GM19238 (cell line): ENCODE results near the gene PGS1.

Source experiments
- DNase-seq: peaks from one replicate; pipeline ENCODE4 v3.0.0; 2011; ENCODE audit warnings: low spot score; ENCODE audit not compliant: insufficient read length

The PGS1 gene

DNA sequence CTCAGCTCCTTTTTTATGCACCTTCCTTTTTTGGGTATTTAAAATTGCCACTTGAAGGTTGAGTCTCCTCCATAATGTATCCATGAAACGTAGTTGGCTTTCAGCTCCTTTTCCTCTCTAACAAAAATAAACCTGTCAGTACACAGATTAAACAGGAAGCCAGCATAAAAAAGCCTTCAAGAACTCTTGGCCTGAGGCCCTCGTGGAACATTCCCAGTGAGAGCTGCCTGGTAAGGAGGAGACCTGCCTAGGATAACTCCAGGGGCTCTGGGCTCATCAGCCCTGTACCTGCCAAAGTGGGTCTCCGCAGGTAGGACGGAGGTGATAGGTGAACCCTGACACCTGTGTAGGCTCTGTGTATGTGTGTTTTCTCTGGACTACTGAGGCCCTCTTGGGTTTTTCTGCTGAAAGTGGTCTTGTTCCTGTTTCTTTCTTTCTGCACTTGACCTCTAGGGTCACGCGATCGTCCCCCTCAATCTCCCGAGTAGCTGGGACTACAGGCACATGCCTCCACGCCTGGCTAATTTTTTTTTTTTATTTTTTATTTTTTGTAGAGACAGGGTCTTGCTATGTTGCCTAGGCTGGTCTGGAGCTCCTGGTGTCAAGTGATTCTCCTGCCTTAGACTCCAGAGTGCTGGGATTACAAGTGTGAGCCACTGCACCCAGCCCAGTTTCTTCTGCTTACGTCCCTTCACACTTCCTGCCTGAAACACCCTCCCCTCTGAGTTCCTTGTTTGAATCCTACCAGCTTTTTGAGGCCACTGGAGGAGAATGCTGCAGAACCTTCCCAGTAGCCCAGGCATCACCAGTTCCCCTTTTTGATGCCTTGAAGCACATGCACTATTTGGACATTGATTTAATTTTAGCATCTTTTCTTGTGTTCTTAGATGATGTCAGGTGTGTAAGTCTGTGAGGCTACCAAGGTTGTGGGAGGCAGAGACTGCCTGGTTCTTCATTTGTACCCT, 9.8 kb downstream of the PGS1 start:
- DNase-seq: peak; percentile 46

DNA sequence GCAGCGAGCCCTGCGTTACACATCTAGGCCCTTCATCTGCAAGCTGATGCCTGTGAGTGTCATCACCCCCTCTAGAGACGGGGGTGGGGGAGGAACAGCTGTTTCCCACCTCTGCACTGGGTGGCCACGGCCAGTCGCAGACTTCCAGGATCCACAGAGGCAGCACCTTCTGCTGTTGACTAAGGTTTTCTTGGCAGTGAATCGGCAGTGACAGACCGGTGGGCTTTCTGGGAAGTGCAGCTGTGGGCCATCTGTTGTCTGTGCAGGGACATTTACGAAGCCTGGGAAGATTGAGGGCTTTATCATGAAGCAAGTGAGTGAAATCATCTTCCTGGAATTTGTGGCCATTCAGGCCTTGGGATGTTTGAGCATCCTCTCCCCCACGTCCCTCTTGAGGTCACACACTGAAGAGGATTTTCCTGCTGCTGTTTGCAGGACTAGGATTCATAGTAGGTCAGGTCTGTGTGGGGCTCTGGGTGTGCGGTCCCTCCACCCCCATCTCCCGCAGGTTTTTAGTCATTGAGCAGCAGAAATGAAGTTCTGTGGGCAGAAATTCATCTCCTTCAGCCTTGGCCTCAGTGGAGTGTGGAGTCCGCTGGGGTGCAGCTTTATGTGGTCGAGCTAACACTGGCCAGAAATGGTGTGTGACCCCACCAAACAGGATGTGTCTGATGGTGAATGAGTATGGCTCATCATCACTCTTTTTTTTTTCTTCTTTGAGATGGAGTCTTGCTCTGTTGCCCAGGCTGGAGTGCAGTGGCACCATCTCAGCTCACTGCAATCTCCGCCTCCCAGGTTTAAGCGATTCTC, 12.0 kb downstream of the PGS1 start:
- DNase-seq: no peak

DNA sequence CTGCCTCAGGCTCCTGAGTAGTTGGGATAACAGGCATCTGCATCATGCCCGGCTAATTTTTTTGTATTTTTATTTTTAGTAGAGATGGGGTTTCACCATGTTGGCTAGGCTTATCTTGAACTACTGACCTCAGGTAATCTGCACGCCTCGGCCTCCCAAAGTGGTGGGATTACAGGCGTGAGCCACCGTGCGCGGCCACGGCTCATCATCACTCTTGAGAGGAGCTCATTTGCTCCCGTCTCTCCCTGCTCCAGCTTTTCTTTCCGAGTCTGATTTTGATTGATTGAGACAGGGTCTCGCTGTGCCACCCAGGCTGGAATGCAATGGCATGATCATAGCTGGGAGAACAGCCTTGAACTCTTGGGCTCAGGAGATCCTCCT, 12.6 kb downstream of the PGS1 start:
- DNase-seq: no peak

DNA sequence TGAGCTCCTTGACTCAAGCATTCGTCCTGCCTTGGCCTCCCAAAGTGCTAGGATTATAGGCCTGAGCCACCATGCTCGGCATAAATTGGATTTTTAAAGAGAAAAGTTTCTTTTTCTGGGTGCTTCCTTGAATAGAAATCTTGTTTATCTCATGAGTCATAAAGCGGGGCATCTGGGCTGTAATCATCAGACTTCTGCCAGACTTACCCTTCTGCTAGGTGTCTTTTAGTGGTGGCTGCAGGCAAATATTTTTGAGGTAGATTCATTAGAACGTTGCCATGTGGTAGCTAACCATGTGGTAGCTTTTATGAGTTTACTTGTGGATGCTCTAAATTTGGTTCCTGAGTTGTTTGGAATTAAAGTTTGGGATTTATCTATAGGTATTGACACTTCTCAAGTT, 13.4 kb downstream of the PGS1 start:
- DNase-seq: no peak

DNA sequence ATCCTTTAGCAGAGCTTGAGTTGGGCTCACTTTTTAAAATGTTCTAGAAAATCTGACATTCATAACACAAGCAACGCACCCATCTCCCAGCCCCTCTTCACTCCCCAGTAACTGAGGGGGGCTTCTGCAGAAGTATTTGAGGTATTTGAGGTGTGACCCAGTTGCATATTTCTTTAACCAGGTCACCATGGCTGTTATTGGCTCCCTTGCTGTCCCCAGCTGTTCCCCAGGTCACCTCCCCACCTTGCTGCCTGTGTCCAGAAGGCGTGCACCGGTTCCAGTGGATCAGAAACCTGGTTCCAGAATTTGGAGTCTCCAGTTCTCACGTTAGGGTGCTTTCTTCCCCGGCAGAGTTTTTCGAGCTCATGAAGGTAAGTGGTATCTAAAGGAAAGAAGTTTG, 13.8 kb downstream of the PGS1 start:
- DNase-seq: no peak

DNA sequence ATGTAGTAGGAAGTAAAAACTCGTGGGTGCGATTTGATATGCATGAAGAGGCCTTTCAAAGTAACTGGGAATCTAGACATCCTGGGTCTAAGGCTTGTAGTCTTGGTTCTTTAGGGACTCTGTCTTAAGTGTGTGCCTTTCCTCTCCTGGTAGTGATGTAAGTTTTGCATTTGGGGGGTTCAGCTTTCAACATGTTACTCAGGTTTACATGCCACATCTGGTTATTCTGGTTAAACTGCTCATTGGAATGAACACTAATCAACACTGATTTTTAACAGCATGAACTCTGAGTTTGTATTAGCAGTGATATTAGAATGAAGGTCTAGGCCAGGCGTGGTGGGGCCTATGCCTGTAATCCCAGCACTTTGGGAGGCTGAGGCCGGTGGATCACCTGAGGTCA, 15.1 kb downstream of the PGS1 start:
- no peak for DNase-seq

DNA sequence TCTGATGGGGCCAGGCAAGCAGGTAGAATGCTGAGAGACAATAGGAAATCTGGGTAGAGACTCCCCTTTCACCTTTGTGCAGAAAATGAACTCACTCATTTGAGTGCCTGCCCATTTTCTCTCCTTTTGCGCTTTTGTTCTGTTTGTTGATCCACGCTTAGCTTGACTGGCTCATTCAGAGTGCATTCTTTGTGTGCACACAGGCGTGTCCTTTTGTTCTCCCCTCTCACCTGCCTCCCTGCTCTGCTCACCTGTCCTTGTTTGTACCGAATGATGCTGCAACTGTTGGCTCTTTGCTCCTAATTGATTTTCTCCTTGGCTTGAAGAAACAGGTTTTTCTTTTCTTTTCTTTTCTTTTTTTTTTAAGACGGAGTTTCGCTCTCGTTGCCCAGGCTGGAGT, 15.8 kb downstream of the PGS1 start:
- no peak for DNase-seq

DNA sequence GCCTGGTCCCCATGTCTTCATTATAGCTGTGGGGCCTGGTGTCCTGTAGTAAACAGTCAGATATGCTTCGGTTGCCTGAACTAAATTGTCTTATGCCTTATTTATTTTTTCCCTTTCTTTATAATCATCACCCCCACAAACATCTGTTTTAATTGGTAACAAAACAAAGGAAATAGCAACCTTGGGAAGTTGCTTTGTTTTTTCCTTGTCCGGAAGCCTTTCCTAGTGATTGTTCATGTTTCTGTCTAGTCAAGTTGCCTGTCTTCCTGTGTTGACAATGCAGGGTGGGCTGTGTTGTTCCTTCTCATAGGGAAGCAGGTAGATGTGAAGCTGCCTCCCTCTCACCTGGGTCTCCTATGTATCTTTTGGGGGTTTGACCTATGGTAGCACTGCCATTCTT, 16.7 kb downstream of the PGS1 start:
- no peak for DNase-seq

DNA sequence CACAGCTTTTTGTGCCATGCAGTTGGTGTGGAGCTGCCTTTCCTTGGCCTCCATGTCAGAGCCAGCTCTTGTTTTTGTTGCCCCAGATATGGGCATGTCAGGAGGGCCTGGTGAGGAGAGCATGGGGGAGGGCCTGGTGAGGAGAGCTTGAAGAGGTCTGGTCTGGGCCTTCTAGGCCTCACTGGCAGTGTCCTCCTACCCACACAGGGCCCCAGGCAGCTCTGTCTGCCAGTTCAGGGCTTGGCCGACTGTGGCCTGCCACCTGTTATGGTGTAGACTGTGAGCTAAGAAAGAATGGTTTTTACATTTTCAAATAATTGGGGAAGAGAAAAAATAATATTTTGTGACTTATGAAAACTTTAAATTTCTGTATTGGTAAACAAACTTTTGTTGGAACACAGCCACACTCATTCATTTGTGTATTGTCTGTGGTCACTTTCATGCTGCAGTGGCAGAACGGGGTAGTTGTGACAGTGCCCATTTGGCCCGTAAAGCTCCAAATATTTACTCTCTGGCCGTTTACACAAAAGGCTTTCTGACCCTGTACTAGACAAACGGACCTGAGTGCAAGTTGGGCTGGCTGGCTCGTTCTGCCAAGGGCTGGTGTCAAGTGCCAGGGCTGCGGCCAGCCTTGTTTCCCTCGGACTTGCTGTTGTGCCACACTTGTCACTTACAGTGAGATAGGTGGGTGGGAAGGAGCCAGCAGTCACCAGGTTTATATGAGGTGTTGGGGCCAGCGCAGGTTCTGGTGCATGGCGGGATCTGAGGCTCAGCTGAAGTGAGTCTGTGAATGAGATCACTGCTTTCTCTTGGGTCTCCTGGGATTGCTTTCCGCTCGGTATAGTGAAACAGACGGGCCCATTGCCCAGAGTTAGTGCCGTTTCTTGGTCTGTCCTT, 18.2 kb downstream of the PGS1 start:
- no peak for DNase-seq

DNA sequence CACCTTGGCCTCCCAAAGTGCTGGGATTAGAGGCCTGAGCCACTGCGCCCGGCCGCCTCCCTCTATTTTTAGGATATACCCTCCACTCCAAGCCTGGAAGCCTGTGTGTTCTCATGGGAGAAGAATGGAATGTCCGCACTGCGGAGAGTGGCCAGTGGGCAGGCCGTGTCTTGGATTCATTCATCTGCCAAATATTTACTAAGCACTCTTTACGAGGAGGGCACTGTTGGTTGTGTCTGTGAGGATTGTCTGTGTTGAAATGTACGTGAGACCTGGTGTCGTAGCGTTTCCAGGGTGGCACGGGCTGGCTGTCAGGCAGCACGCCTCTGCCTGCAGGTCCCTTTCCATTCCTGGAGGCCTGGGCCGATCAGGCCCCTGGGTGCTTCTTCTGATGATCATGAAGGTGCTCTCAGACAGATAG, 19.2 kb downstream of the PGS1 start:
- DNase-seq: no peak

DNA sequence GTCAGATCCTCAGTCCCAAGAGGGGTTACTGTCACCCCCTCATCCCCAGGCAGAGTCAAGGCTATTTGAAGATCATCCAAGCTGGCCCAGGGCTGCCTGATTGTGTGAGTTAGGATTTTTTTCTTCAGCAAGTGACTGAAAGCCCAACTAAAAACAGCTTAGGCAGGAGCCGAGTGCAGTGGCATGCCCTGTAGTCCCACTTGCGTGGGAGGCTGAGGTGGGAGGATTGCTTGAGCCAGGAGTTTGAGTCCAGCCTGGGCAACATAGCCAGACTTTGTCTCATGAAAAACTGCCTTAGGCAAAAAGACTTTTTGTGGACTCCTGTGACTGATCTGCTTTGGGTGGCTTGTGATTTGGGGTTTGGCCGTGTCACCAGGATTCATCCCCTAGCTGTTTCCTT, 19.9 kb downstream of the PGS1 start:
- DNase-seq: no peak

DNA sequence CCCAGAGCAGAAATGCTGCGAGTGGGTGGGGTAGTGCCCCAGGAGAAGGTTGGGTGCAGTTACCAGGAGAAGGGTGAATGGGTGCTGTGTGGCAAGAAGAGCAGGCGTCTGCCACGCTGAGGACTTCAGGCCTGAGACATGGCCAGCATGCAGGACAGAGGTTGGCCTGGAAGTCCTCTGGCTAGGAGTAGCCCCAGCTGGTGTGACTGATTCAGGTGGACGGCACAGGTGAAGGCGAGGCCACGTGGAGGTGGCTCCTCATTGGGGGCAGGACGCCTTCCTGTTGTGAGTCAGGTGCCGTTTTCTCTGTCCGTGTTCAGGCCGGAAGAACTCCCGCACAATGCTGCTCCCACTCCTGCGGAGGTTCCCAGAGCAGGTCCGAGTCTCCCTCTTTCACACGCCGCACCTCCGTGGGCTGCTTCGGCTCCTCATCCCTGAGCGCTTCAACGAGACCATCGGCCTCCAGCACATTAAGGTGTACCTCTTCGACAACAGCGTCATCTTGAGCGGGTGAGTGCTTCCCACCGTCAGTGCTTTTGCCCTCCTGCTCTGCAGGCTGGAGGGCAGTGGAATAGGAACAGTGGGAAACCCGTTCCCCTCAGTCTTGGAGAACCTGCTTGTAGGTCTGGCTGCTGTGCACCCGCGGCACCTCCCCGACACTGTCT, 20.7 kb downstream of the PGS1 start:
- no peak for DNase-seq

DNA sequence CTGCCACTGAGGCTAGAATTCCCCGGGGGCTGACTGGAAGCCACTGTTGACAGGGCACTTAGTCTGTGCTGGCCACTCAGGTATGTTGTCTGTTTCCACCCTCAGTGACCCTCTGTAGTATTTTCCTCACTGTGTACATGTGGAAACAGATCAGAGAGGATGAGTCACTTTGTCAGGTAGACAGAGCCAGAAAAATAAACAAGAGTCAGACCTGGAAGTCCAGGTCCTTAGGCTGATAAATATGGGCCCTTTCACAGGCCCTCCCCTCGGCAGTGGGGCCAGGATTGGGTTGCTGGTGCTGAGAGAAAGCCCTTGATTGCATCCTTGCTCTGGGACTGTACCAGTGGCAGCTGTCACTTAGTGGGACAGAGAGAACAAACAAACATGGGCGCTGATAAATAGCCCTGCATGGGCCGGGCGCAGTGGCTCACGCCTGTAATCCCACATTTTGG, 21.3 kb downstream of the PGS1 start:
- DNase-seq: no peak

DNA sequence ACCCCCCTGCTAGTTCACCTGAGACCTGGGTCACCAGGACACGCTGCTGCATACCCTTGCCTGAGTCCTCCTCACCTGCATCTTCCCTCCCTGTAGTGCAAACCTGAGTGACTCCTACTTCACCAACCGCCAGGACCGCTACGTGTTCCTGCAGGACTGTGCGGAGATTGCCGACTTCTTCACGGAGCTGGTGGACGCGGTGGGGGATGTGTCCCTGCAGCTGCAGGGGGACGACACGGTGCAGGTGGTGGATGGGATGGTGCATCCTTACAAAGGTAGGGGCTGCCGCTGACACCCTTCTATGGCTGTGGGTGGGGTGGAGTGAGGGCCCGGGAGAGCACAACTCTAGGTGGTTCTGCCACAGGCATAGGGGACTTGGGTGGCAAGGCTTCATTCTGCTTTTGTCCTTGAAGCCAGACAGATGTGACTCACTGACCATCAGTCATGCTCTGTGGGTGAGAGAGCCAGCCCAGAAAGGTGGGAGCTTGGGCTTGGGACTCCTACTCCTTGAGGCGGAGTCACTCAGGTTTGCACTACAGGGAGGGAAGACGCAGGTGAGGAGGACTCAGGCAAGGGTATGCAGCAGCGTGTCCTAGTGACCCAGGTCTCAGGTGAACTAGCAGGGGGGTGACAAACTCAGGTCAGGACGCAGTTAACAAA, 22.3 kb downstream of the PGS1 start:
- no peak for DNase-seq

DNA sequence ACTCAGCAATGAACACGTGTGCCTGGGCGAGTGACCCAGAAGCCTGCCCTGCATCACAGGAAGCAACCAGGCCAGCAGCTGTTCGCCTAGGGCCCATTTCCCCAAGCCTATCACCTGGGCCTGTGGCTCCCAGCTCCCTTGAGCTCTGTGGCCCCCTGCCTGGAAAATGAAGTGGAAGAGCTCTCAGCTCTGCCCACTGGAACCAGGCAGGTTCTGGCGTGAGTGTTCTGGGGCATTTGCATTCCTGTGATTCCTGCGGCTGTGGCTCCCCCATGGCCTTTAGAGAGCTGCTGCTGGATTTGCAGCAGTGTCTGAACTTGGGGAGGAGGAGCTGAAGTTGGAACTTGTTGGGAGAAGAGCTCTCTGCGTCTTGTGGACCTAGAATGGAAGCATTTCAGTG, 22.8 kb downstream of the PGS1 start:
- DNase-seq: no peak

DNA sequence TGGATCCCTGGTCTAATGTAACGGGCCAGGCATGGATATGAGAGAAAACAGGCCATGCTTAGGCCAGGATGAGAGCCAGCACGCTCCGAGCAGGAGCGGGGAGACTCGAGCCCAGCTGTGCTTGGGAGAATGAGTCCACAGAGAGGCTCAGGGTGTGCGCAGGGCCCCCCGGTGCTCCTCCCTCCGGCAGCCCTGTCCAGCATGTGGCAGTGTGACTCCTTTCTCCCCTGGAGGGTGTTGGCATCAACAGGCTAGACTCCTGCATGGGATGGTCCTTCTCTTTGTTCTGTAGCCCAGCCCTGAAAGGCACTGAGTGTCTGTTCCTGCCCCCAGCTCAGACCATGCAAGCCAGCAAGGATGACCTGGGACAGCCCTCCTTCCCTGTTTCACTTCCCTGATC, 23.4 kb downstream of the PGS1 start:
- DNase-seq: no peak

DNA sequence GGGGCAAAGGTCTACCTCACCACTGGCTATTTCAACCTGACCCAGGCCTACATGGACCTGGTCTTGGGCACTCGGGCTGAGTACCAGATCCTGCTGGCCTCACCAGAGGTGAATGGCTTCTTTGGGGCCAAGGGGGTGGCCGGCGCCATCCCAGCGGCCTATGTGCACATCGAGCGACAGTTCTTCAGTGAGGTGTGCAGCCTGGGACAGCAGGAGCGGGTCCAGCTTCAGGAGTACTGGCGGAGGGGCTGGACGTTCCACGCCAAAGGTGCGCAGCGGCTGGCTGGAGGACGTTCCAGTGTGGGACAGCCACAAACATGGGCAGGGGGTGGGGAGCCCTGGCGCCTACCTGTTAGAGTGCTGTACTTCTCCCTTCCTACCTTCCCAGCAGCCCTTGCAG, 25.4 kb downstream of the PGS1 start:
- no peak for DNase-seq

DNA sequence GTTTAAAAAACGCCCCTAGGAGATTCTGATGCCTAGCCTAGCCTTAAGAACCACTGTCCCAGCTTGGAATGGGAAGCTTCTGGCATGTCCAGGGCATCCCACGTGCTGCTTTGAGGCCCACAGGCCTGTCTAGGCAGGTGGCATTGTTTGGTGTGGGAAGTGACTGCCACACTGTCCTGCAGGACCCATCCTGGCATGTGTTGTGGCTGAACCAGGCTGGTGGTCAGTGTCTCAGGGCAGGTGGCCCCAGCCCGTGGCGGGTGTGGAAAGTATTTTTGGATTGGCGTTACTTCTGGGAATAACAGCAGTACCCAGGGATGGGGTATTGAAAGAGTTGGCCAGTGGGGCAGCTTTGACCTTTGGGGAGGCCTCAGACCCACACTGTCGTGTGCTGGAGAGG, 27.9 kb downstream of the PGS1 start:
- DNase-seq: no peak

DNA sequence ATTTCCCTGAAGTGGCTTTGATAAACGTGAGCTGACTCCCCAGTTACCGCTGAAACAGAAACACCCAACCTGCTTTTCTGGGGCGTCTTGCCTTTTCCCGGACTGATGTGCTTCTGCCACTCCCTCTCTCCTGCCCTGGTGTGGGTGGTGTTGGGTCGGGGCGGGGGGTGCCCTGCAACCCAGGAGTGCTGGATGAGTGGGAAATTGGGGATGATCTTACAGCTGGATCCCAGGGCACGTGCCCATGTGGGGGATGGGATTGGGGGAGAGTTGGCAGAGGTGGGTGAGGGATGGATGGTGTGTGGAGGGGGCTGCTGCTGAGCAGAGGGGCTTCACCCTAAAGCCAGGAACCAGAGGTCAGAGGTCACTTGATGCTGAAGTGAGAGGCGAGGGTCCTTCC, 28.5 kb downstream of the PGS1 start:
- no peak for DNase-seq

DNA sequence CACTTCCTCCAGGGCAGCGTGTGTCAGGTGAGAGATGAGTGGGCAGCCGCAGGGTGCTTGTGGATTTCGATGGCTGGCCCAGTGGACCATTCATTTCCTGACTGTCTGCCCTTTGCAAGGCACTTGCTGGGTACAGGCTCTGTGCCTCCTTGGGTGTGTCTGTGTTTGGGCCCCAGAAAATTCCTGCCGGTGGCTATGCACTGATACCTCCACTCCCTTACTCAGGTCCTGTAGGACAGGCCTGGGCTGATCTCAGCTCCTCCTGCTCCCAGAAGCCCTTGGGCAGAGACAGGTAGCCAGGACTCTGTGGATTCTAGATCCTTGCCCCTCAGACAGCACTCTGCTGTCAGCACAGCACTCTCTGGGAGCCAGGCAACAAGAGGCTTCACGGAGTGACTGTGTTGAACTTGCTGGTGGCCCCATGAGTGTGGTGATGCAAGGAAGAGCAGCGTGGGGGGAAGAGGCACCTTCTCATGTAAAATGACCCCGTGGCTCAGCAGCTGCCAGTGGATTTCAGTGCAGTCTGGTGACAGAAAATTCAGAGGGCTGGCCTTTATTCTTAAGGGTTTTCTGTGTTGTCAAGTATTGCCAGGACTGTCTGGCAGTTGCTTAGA, 29.0 kb downstream of the PGS1 start:
- DNase-seq: no peak
